ENCODE data around the gene PDIA4. TPM values are rescaled to one million over a fixed set of nuclear protein-coding genes. Genes with fewer than 3 reads are reported as not detected.

PDIA4 gene
- total and polyA plus RNA-seq, 5 donors from 2014 or later: 33.4 to 78.3 (median 67.5) TPM

DNA sequence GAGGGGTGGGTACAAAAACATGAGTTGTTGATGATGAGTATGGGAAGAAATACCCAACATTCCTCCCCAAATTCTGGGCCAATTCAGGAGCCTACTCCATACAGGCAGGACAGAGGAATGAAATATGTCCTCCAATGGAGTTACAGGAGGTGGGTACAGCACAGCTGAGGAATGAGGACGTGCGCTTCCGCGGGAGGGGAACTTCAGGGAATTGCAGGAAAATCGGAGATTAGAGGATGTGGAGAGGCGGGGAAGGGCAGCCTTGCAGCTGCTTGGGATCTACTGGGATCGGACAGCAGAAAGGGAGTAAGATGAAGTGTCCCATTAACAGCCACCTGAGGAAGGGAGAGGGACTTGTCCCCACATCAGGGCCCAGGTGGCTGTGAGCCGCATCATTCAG is 50.2 kb downstream of the PDIA4 start:
- no peak overlapping the region for H3K27ac ChIP-seq (ENCODE audit: insufficient read depth, low read length, poor library complexity, severe bottlenecking)
- Mint-ChIP-seq H3K27ac (peak overlapping the region in 1 of 3 donors; percentile 45), H3K9me3 (peaks cover 0 to 6% (median 0%) of the 10 kb centered on the region in 7 donors), H3K4me3 (peak overlapping the region in 1 of 4 donors; percentile 19), H3K36me3 (no peaks in the 10 kb centered on the region), H3K4me1 (peaks cover 0 to 13% (median 4%) of the 10 kb centered on the region in 4 donors), H3K27me3 (peaks cover 28% of the 10 kb centered on the region)
- no peaks in the 10 kb centered on the region for H3K27me3 ChIP-seq (ENCODE audit: control insufficient read depth, insufficient read depth, low read length)
- no peaks in the 10 kb centered on the region for H3K9me3 ChIP-seq (ENCODE audit: control insufficient read depth in 2 of 2, low read length in 2 of 2)
- no peak overlapping the region for H3K4me3 ChIP-seq (ENCODE audit: low read depth, low read length)
- ATAC-seq (ENCODE audit: low read depth in 2 of 2): no peak
- no peaks in the 10 kb centered on the region for H3K36me3 ChIP-seq (ENCODE audit: control insufficient read depth, insufficient read depth, low read length)
- peaks cover 8% of the 10 kb centered on the region for H3K4me1 ChIP-seq (ENCODE audit: control insufficient read depth, insufficient read depth, low read length, poor library complexity, severe bottlenecking)
- no peak for DNase-seq

DNA sequence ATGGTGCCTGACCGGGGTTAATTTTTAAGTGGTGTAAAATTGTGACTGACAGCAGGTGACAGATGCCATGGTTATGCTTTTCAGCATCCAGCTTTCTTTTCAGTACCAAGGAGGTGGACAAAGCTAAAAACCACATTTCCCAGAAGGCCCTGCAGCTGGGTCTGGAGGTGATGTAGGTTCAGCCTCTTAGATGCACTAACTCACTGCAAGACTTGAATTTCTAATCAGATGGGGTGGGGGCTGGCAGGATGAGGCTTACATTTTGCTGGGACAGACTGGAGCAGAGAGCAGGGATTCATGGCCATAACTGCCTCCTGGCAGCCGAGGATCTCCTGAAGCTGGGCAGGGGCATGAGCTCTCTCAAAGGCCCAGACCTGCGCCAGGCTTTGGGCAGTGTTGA is 52.4 kb downstream of the PDIA4 start:
- no peak overlapping the region for H3K27ac Mint-ChIP-seq
- ATAC-seq (ENCODE audit: low read depth in 2 of 2) (no peak), DNase-seq (no peak)
- H3K4me1 Mint-ChIP-seq: peaks cover 0 to 4% (median 1%) of the 10 kb centered on the region in 4 donors
- Histone ChIP-seq H3K9me3 (ENCODE audit: control insufficient read depth in 2 of 2, low read length in 2 of 2) (no peaks in the 10 kb centered on the region), H3K36me3 (ENCODE audit: control insufficient read depth, insufficient read depth, low read length) (no peaks in the 10 kb centered on the region), H3K4me3 (ENCODE audit: low read depth, low read length) (no peak overlapping the region), H3K4me1 (ENCODE audit: control insufficient read depth, insufficient read depth, low read length, poor library complexity, severe bottlenecking) (no peaks in the 10 kb centered on the region), H3K27me3 (ENCODE audit: control insufficient read depth, insufficient read depth, low read length) (no peaks in the 10 kb centered on the region), H3K27ac (ENCODE audit: insufficient read depth, low read length, poor library complexity, severe bottlenecking) (no peak overlapping the region)
- no peak overlapping the region for H3K4me3 Mint-ChIP-seq
- H3K27me3 Mint-ChIP-seq: peaks cover 20% of the 10 kb centered on the region
- H3K36me3 Mint-ChIP-seq: no peaks in the 10 kb centered on the region
- peaks cover 0 to under 1% (median 0%) of the 10 kb centered on the region in 7 donors for H3K9me3 Mint-ChIP-seq

DNA sequence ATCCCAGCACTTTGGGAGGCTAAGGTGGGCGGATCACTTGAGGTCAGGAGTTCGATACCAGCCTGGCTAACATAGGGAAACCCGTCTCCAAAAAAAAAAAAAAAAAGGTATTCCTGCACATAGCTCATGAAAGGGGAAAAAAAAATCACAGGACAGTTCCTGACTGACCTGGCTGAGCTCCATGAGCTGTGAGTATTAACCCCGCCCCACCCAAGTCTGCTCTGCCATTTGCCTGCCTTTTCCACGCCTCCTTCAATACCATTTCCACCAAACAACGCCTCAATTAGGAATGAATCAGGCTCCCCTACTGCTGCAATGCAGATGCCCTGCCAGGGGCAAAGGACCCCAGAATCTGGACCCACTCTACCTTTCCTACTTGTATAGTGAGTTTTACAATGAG is 55.0 kb downstream of the PDIA4 start:
- no peaks in the 10 kb centered on the region for H3K4me1 ChIP-seq (ENCODE audit: control insufficient read depth, insufficient read depth, low read length, poor library complexity, severe bottlenecking)
- peaks cover 0 to 2% (median 0%) of the 10 kb centered on the region in 4 donors for H3K4me1 Mint-ChIP-seq
- peaks cover 10% of the 10 kb centered on the region for H3K27me3 Mint-ChIP-seq
- H3K9me3 ChIP-seq (ENCODE audit: control insufficient read depth in 2 of 2, low read length in 2 of 2): no peaks in the 10 kb centered on the region
- H3K4me3 Mint-ChIP-seq: no peak overlapping the region
- no peaks in the 10 kb centered on the region for H3K27me3 ChIP-seq (ENCODE audit: control insufficient read depth, insufficient read depth, low read length)
- no peaks in the 10 kb centered on the region for H3K9me3 Mint-ChIP-seq
- no peak for DNase-seq
- no peaks in the 10 kb centered on the region for H3K36me3 Mint-ChIP-seq
- no peak overlapping the region for H3K27ac Mint-ChIP-seq
- H3K27ac ChIP-seq (ENCODE audit: insufficient read depth, low read length, poor library complexity, severe bottlenecking): no peak overlapping the region
- ATAC-seq (ENCODE audit: low read depth in 2 of 2): no peak
- H3K36me3 ChIP-seq (ENCODE audit: control insufficient read depth, insufficient read depth, low read length): no peaks in the 10 kb centered on the region
- H3K4me3 ChIP-seq (ENCODE audit: low read depth, low read length): no peak overlapping the region

DNA sequence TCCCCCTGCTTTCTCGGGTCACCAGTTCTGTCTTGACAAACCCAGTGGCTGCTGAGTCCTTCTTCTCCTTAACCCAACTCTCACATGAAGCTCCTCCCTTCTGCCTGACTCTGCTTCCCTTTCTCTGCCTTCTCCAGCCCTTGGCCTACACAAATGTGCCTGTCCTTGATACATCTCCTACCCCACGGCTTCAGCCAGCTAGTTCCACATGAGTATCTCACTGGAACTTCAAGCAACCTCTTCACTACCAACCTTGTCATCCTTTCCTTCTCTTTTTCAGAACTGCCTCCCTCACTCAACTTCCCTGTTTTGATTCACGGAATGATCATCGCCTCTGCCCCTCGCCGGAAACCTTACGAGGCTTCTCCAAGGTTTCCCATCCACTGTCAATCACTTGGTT is 55.9 kb downstream of the PDIA4 start:
- H3K27ac Mint-ChIP-seq: peak overlapping the region in 2 of 3 donors; percentile 9 to 91
- H3K9me3 Mint-ChIP-seq: no peaks in the 10 kb centered on the region
- H3K36me3 Mint-ChIP-seq: no peaks in the 10 kb centered on the region
- ATAC-seq (ENCODE audit: low read depth in 2 of 2) (no peak), DNase-seq (no peak)
- H3K4me1 Mint-ChIP-seq: peaks cover 0 to 2% (median 0%) of the 10 kb centered on the region in 4 donors
- no peaks in the 10 kb centered on the region for H3K27me3 ChIP-seq (ENCODE audit: control insufficient read depth, insufficient read depth, low read length)
- no peak overlapping the region for H3K4me3 Mint-ChIP-seq
- H3K4me3 ChIP-seq (ENCODE audit: low read depth, low read length): no peak overlapping the region
- no peaks in the 10 kb centered on the region for H3K36me3 ChIP-seq (ENCODE audit: control insufficient read depth, insufficient read depth, low read length)
- H3K9me3 ChIP-seq (ENCODE audit: control insufficient read depth in 2 of 2, low read length in 2 of 2): no peaks in the 10 kb centered on the region
- no peak overlapping the region for H3K27ac ChIP-seq (ENCODE audit: insufficient read depth, low read length, poor library complexity, severe bottlenecking)
- H3K27me3 Mint-ChIP-seq: peaks cover 10% of the 10 kb centered on the region
- H3K4me1 ChIP-seq (ENCODE audit: control insufficient read depth, insufficient read depth, low read length, poor library complexity, severe bottlenecking): no peaks in the 10 kb centered on the region

DNA sequence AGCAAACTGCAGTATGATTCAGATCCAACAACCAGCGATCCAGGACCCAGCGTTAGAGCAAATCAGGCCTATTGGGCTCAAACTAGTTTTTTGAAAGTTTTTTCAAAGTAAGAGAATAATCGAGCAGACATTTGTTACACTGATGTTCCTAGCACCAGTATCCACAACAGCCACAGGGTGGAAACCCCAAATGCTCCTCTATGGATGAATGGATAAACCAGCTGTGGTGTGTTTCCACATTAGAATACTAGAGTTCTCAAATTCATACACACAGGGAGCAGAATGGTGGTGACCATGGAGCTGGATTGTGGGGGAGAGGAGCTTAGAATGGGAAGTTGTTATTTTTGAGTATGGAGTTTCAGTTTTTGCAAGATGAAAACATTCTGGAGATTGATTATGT is 60.7 kb downstream of the PDIA4 start:
- no peak for DNase-seq
- H3K27ac ChIP-seq (ENCODE audit: insufficient read depth, low read length, poor library complexity, severe bottlenecking): no peak overlapping the region
- H3K9me3 Mint-ChIP-seq: no peaks in the 10 kb centered on the region
- H3K4me1 Mint-ChIP-seq: peaks cover 6 to 34% (median 25%) of the 10 kb centered on the region in 4 donors
- no peak overlapping the region for H3K27ac Mint-ChIP-seq
- peaks cover 16% of the 10 kb centered on the region for H3K27me3 Mint-ChIP-seq
- no peaks in the 10 kb centered on the region for H3K9me3 ChIP-seq (ENCODE audit: control insufficient read depth in 2 of 2, low read length in 2 of 2)
- ATAC-seq (ENCODE audit: low read depth in 2 of 2): no peak
- H3K4me3 ChIP-seq (ENCODE audit: low read depth, low read length): no peak overlapping the region
- peaks cover 11% of the 10 kb centered on the region for H3K4me1 ChIP-seq (ENCODE audit: control insufficient read depth, insufficient read depth, low read length, poor library complexity, severe bottlenecking)
- no peaks in the 10 kb centered on the region for H3K27me3 ChIP-seq (ENCODE audit: control insufficient read depth, insufficient read depth, low read length)
- H3K36me3 Mint-ChIP-seq: no peaks in the 10 kb centered on the region
- H3K4me3 Mint-ChIP-seq: peak overlapping the region in 1 of 4 donors; percentile 66
- no peaks in the 10 kb centered on the region for H3K36me3 ChIP-seq (ENCODE audit: control insufficient read depth, insufficient read depth, low read length)

DNA sequence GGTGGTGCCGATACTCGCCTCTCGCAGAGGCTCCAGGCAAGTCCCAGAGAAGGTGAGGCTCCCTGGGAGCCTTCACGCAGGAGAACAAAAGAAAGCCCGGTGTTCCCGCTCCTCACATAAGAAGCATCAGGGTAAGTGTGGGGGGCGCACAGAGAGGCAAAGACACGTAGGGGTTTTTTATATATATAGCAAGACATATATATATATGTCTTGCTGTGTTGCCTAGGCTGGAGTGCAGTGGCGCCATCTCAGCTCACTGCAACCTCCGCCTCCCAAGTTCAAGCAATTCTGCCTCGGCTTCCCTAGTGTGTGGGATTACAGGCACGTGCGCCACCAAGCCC is 61.3 kb downstream of the PDIA4 start:
- no peak for DNase-seq
- Histone ChIP-seq H3K9me3 (ENCODE audit: control insufficient read depth in 2 of 2, low read length in 2 of 2) (no peaks in the 10 kb centered on the region), H3K36me3 (ENCODE audit: control insufficient read depth, insufficient read depth, low read length) (no peaks in the 10 kb centered on the region), H3K4me3 (ENCODE audit: low read depth, low read length) (no peak overlapping the region), H3K4me1 (ENCODE audit: control insufficient read depth, insufficient read depth, low read length, poor library complexity, severe bottlenecking) (peaks cover 14% of the 10 kb centered on the region), H3K27me3 (ENCODE audit: control insufficient read depth, insufficient read depth, low read length) (no peaks in the 10 kb centered on the region), H3K27ac (ENCODE audit: insufficient read depth, low read length, poor library complexity, severe bottlenecking) (no peak overlapping the region)
- peaks cover 16% of the 10 kb centered on the region for H3K27me3 Mint-ChIP-seq
- peak overlapping the region; percentile 66 to 91 (median 86) for H3K4me3 Mint-ChIP-seq
- H3K4me1 Mint-ChIP-seq: peaks cover 6 to 37% (median 27%) of the 10 kb centered on the region in 4 donors
- no peaks in the 10 kb centered on the region for H3K9me3 Mint-ChIP-seq
- ATAC-seq (ENCODE audit: low read depth in 2 of 2): peak in 1 of 2 donors; percentile 17
- H3K27ac Mint-ChIP-seq: peak overlapping the region in 1 of 3 donors; percentile 57
- no peaks in the 10 kb centered on the region for H3K36me3 Mint-ChIP-seq

DNA sequence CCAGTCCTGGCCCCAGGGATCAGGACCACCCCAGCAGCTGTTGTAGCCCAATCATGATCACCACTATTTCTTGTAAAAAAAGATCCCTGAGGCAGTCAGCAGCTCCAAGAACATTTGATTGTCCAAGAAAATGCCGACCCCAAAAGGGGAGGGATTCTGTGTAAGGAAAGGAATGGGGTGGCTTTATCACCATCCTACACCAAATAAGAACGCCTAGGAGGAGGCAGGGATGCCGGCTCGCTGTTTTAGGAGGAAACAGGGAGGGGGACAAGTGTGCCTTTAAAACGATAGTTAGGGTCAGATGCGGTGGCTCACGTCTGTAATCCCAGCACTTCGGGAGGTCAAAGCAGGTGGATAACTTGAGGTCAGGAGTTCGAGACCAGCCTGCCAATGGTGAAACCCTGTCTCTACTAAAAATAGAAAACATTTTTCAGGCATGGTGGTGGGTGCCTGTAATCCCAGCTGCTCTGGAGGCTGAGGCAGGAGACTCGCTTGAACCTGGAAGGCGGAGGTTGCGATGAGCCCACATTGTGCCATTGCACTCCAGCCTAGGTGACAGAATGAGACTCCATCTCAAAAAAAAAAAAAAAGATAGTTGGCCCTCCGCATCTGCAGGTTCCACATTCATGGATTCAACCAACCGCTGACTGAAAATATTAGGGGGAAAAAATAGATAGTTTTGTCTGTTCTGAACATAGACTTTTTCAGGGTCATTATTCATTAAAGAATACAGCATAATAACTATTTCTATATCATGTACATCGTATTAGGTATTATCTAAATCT is 63.6 kb downstream of the PDIA4 start:
- Mint-ChIP-seq H3K27me3 (peaks cover 16% of the 10 kb centered on the region), H3K9me3 (peaks cover 0 to 1% (median 0%) of the 10 kb centered on the region in 7 donors), H3K4me1 (peaks cover 6 to 37% (median 27%) of the 10 kb centered on the region in 4 donors), H3K27ac (peak overlapping the region in 2 of 3 donors; percentile 90 to 94), H3K4me3 (peak overlapping the region; percentile 67 to 98 (median 95)), H3K36me3 (no peaks in the 10 kb centered on the region)
- Histone ChIP-seq H3K9me3 (ENCODE audit: control insufficient read depth in 2 of 2, low read length in 2 of 2) (no peaks in the 10 kb centered on the region), H3K36me3 (ENCODE audit: control insufficient read depth, insufficient read depth, low read length) (no peaks in the 10 kb centered on the region), H3K27ac (ENCODE audit: insufficient read depth, low read length, poor library complexity, severe bottlenecking) (no peak overlapping the region), H3K27me3 (ENCODE audit: control insufficient read depth, insufficient read depth, low read length) (no peaks in the 10 kb centered on the region), H3K4me3 (ENCODE audit: low read depth, low read length) (no peak overlapping the region), H3K4me1 (ENCODE audit: control insufficient read depth, insufficient read depth, low read length, poor library complexity, severe bottlenecking) (peaks cover 14% of the 10 kb centered on the region)
- DNase-seq (no peak), ATAC-seq (ENCODE audit: low read depth in 2 of 2) (no peak)
